ENCODE data around the gene IFIT1B.
"Not testable (repeated sequence)": the region's sequence is repeated elsewhere in the genome, so short reads cannot be mapped to it uniquely, and the experiment has no call there.

- TF ChIP-seq POLR2AphosphoS5, CTCF (IDR thresholded peaks at IDR 0.05): not testable (repeated sequence)
Measured at GRCh38 chr10:89407792-89408191, 29.9 kb downstream of the IFIT1B start.
